Karpas-422 (cell line): ENCODE results near the gene NPTX2. TPM values are rescaled to one million over a fixed set of nuclear protein-coding genes. Genes with fewer than 3 reads are reported as not detected.

ENCODE experiments used
- DNase-seq: peaks from one replicate; pipeline ENCODE4 v3.0.0-alpha.2; 2015
- H2AFZ ChIP-seq: fragments of 200-600 bp; sonication (generic); 2 replicates; pipeline ENCODE4 v1.6.1; 2014; ENCODE audit warnings: antibody characterized with exemption, low read length, mixed read lengths
- H3K27ac ChIP-seq: fragments of 200-600 bp; sonication (generic); 2 replicates; pipeline ENCODE4 v1.5.1; 2014; ENCODE audit warnings: mild to moderate bottlenecking, low read length, moderate library complexity
- H3K27me3 ChIP-seq: fragments of 200-600 bp; sonication (generic); 2 replicates; pipeline ENCODE4 v1.6.1; 2014; ENCODE audit warnings: low read length, mixed read lengths
- H3K36me3 ChIP-seq: fragments of 200-600 bp; sonication (generic); 2 replicates; pipeline ENCODE4 v1.6.1; 2014; ENCODE audit warnings: low read length, mixed read lengths; ENCODE audit not compliant: insufficient read depth
- H3K4me1 ChIP-seq: fragments of 200-600 bp; sonication (generic); 2 replicates; pipeline ENCODE4 v1.6.1; 2014; ENCODE audit warnings: mild to moderate bottlenecking, low read length, mixed read lengths
- H3K4me2 ChIP-seq: fragments of 200-600 bp; sonication (generic); 2 replicates; pipeline ENCODE4 v1.6.1; 2014; ENCODE audit warnings: low read length, low read depth, mild to moderate bottlenecking; ENCODE audit not compliant: poor library complexity, severe bottlenecking
- H3K4me3 ChIP-seq: fragments of 200-600 bp; sonication (generic); 2 replicates; pipeline ENCODE4 v1.5.1; 2014; ENCODE audit warnings: mild to moderate bottlenecking, antibody characterized with exemption, low read length, mixed read lengths
- H3K79me2 ChIP-seq: fragments of 200-600 bp; sonication (generic); 2 replicates; pipeline ENCODE4 v1.6.1; 2014; ENCODE audit warnings: mild to moderate bottlenecking, low read length, mixed read lengths
- H3K9ac ChIP-seq: fragments of 200-600 bp; sonication (generic); 2 replicates; pipeline ENCODE4 v1.6.0; 2014; ENCODE audit warnings: low read length
- H3K9me2 ChIP-seq: fragments of 200-600 bp; sonication (generic), shearing (Covaris generic); replicated peaks from 2 replicates; pipeline ENCODE4 v1.6.0; 2014; ENCODE audit warnings: mild to moderate bottlenecking, low read length, moderate library complexity; ENCODE audit not compliant: insufficient read depth
- H3K9me3 ChIP-seq: fragments of 300-700, 200-600 bp; sonication (generic); 2 replicates; pipeline ENCODE4 v1.6.1; 2014; ENCODE audit warnings: low read length, mixed read lengths
- H4K20me1 ChIP-seq: fragments of 200-600 bp; sonication (generic); 2 replicates; pipeline ENCODE4 v1.6.1; 2014; ENCODE audit warnings: mild to moderate bottlenecking, antibody characterized with exemption, low read length, low read depth; ENCODE audit not compliant: insufficient read depth
- total RNA-seq: library from RNA; depleted of rRNA; stranded (reverse); fragments of >200 nt; shearing (Covaris generic); gene quantifications from 2 replicates; pipeline ENCODE4 v1.2.3, GENCODE V29; 2014; ENCODE audit warnings: low replicate concordance

The NPTX2 gene
- total RNA-seq, 1 experiment from 2014 or later = not detected

DNA sequence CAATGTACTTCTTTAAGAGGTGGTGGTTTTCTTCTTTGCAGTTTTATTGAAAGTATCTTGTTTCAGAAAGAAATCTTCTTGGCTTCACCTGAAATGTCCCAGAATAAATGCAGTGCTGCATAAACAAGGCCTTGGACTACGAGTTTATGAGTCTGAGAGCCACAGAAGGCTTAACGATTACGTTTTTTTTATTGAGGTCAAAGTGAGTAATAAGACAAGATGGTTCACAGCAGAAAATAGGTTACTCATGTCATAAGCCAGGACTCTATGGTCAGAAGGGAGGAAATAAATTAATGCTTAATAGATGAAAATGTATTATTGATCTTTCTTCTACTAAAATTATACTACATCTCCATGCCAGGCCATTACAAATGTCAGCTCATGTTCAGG, 13.7 kb upstream of the NPTX2 start:
- Histone ChIP-seq H2AFZ (no peak overlapping the region), H3K9me2 (no peaks in the 10 kb centered on the region), H3K4me2 (no peak overlapping the region), H3K9me3 (no peaks in the 10 kb centered on the region), H3K79me2 (no peaks in the 10 kb centered on the region), H3K9ac (no peak overlapping the region), H3K4me3 (no peak overlapping the region), H3K27me3 (no peaks in the 10 kb centered on the region), H3K4me1 (peaks cover 10% of the 10 kb centered on the region), H3K27ac (no peak overlapping the region), H3K36me3 (no peaks in the 10 kb centered on the region), H4K20me1 (no peaks in the 10 kb centered on the region)
- DNase-seq = no peak

DNA sequence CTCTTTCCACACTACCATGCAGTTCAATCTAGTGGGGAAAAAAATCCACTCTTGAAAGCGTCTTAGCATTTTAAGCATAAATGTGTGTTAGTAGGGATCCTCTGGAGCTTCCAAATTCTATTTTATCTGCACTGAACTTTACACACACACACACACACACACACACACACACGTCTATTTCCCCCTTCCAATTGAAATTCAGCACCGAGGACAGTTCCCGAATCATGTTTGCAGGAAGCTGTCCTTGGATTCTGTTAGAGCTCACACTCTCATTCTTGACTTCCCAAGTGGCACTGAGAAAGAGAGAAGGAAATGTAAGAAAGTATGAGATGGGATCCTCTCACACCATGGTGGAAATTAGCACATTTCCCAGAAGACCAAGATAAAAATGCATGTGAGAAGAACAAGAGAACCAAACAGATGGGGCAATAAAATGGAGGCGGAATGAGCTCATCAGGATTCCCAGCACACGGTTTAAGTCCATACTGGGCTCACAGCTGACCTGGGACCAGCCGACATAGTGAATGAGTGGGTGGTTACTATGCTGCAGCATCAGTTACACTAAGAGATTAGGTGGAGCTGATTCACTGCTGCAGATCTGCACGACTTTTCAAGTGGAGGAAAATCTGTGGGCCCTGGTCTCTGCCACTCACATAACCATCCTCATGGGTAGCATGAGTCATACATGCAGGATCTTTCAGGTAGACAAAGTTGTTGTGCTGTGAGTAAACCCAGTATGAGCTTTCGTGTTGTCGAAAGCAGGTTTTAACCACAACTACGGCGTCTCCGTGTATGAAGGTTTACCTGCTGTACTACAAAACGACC, 3.3 kb upstream of the NPTX2 start:
- DNase-seq = peak; percentile 75
- Histone ChIP-seq H3K27me3 (no peaks in the 10 kb centered on the region), H2AFZ (no peak overlapping the region), H3K4me1 (peaks cover 3% of the 10 kb centered on the region), H3K4me2 (no peak overlapping the region), H3K9me3 (no peaks in the 10 kb centered on the region), H3K4me3 (no peak overlapping the region), H4K20me1 (no peaks in the 10 kb centered on the region; the same call in 1 of the 2 replicates), H3K36me3 (no peaks in the 10 kb centered on the region), H3K9ac (no peak overlapping the region), H3K79me2 (no peaks in the 10 kb centered on the region), H3K27ac (no peak overlapping the region), H3K9me2 (no peaks in the 10 kb centered on the region)

- no peak for DNase-seq
- Histone ChIP-seq H3K9me2 (no peaks in the 10 kb centered on the region), H4K20me1 (no peaks in the 10 kb centered on the region; the same call in 1 of the 2 replicates), H3K79me2 (no peaks in the 10 kb centered on the region), H3K27ac (no peak overlapping the region), H3K9ac (no peak overlapping the region), H3K4me3 (no peak overlapping the region), H3K4me1 (peaks cover 9% of the 10 kb centered on the region), H3K27me3 (no peaks in the 10 kb centered on the region), H3K36me3 (no peaks in the 10 kb centered on the region), H3K4me2 (no peak overlapping the region), H2AFZ (no peak overlapping the region), H3K9me3 (no peaks in the 10 kb centered on the region)
Measured at GRCh38 chr7:98616381-98617050, 569 bp upstream of the NPTX2 start.

DNA sequence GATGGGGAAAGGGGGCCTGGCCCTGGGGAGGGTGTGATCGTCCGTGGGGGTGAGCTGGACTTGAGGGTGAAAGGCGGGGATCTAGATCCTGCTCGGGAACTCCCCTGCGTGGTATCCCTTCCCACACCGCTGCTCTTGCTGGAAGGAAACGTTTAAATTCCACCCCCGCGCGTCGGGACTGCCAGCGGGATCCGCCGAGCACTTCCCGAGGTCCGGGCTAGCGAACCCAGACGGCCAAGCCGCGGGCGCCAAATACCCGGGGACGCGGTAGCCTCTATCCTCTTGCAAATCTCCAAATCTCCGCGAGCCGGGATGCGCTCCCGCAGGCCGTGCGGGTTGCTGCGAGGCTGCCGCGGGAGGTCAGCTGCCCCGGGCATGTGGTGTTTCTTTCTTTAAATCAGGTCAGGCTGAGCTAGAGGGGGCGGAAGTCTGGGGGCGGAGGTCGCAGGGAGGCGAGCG, 904 bp downstream of the NPTX2 start:
- no peaks in the 10 kb centered on the region; the same call in 1 of the 2 replicates for H4K20me1 ChIP-seq
- no peaks in the 10 kb centered on the region for H3K9me2 ChIP-seq
- no peak overlapping the region for H3K9ac ChIP-seq
- no peaks in the 10 kb centered on the region for H3K79me2 ChIP-seq
- peaks cover 9% of the 10 kb centered on the region for H3K4me1 ChIP-seq
- H3K9me3 ChIP-seq = no peaks in the 10 kb centered on the region
- H3K4me2 ChIP-seq = no peak overlapping the region
- H3K27me3 ChIP-seq = no peaks in the 10 kb centered on the region
- no peak overlapping the region for H3K4me3 ChIP-seq
- no peaks in the 10 kb centered on the region for H3K36me3 ChIP-seq
- no peak overlapping the region for H2AFZ ChIP-seq
- no peak overlapping the region for H3K27ac ChIP-seq
- DNase-seq = no peak

GRCh38 chr7:98618786-98619185, 1.7 kb downstream of the NPTX2 start:
- H3K27ac ChIP-seq = no peak overlapping the region
- peaks cover 11% of the 10 kb centered on the region for H3K4me1 ChIP-seq
- DNase-seq = no peak
- H3K27me3 ChIP-seq = no peaks in the 10 kb centered on the region
- H3K9me3 ChIP-seq = no peaks in the 10 kb centered on the region
- no peaks in the 10 kb centered on the region for H3K9me2 ChIP-seq
- H3K4me2 ChIP-seq = no peak overlapping the region
- H3K36me3 ChIP-seq = no peaks in the 10 kb centered on the region
- H2AFZ ChIP-seq = 0 out of 2 replicates have a peak overlapping the region, but pooled peaks have one; percentile 28
- no peaks in the 10 kb centered on the region; the same call in 1 of the 2 replicates for H4K20me1 ChIP-seq
- H3K4me3 ChIP-seq = no peak overlapping the region
- H3K9ac ChIP-seq = no peak overlapping the region
- H3K79me2 ChIP-seq = no peaks in the 10 kb centered on the region

- Histone ChIP-seq H2AFZ (no peak overlapping the region), H3K4me2 (no peak overlapping the region)
Measured at GRCh38 chr7:98619450-98620321, 2.6 kb downstream of the NPTX2 start.

GRCh38 chr7:98621573-98622482, 4.7 kb downstream of the NPTX2 start:
- Histone ChIP-seq H4K20me1 (no peaks in the 10 kb centered on the region; the same call in 1 of the 2 replicates), H3K9me2 (no peaks in the 10 kb centered on the region), H3K9me3 (no peaks in the 10 kb centered on the region), H3K27ac (no peak overlapping the region), H3K27me3 (no peaks in the 10 kb centered on the region), H3K4me1 (peaks cover 16% of the 10 kb centered on the region), H3K9ac (no peak overlapping the region), H3K4me3 (no peak overlapping the region), H3K79me2 (no peaks in the 10 kb centered on the region), H2AFZ (no peak overlapping the region), H3K36me3 (no peaks in the 10 kb centered on the region), H3K4me2 (no peak overlapping the region)
- DNase-seq = no peak

More at GRCh38 chr7:98619450-98620321, 2.6 kb downstream of the NPTX2 start:
- H3K9me3 ChIP-seq = no peaks in the 10 kb centered on the region
- H3K27ac ChIP-seq = no peak overlapping the region
- peaks cover 12% of the 10 kb centered on the region for H3K4me1 ChIP-seq
- DNase-seq = no peak
- H3K36me3 ChIP-seq = no peaks in the 10 kb centered on the region
- H3K9me2 ChIP-seq = no peaks in the 10 kb centered on the region
- H3K4me3 ChIP-seq = no peak overlapping the region
- H3K79me2 ChIP-seq = no peaks in the 10 kb centered on the region
- no peaks in the 10 kb centered on the region for H3K27me3 ChIP-seq
- H3K9ac ChIP-seq = no peak overlapping the region
- no peaks in the 10 kb centered on the region; the same call in 1 of the 2 replicates for H4K20me1 ChIP-seq
